ENCODE measurements around the gene ANKRD24. TPM values are rescaled to one million over a fixed set of nuclear protein-coding genes. Genes with fewer than 3 reads are reported as not detected.
"Not testable (repeated sequence)": the region's sequence is repeated elsewhere in the genome, so short reads cannot be mapped to it uniquely, and the experiment has no call there.

Gene ANKRD24
- polyA plus RNA-seq, 1 donor from 2014 or later: 2.8 TPM

DNA sequence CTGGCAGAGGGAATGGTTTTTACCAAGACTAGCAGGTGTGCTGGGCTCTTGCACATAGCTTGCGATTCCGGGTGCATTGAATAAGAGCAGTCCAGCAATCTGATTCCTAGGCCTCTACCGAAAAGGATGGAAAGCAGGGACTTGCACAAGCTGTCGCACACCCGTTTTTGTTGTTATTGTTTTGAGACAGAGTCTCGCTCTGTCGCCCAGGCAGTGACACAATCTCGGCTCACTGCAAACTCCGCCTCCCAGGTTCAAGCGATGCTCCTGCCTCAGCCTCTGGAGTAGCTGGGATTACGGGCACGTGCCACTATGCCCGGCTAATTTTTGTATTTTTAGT lies 52.3 kb downstream of the ANKRD24 start:
- H3K27ac ChIP-seq (ENCODE audit: low read length): no peak overlapping the region
- H3F3A ChIP-seq (ENCODE audit: insufficient read depth, low read length, poor library complexity, severe bottlenecking): no peaks in the 10 kb centered on the region
- no peaks in the 10 kb centered on the region for H4K20me1 ChIP-seq (ENCODE audit: insufficient read depth)
- no peak overlapping the region for H3K4me3 ChIP-seq (ENCODE audit: low read length)
- no peak overlapping the region for H3K9ac ChIP-seq (ENCODE audit: low read length)
- no peaks in the 10 kb centered on the region for H3K9me2 ChIP-seq (ENCODE audit: insufficient read depth, low read length)
- no peaks in the 10 kb centered on the region for H3K36me3 ChIP-seq (ENCODE audit: insufficient read depth, low read length)
- no peak overlapping the region for H3K4me2 ChIP-seq (ENCODE audit: low read length)
- H3K79me2 ChIP-seq (replicated peaks; ENCODE audit: insufficient read depth, low read length): no peaks in the 10 kb centered on the region
- H2AFZ ChIP-seq (ENCODE audit: low read depth, low read length): no peak overlapping the region
- H3K9me3 ChIP-seq (ENCODE audit: low read length): no peaks in the 10 kb centered on the region
- no peak for TF ChIP-seq REST (IDR thresholded peaks at IDR 0.05; ENCODE audit: borderline replicate concordance)
- TF ChIP-seq EP300 (conservative IDR thresholded peaks at IDR 0.05; ENCODE audit: poor library complexity, severe bottlenecking): no peak
- no peak for TF ChIP-seq MXI1 (conservative IDR thresholded peaks at IDR 0.05; ENCODE audit: poor library complexity, severe bottlenecking)
- TF ChIP-seq RAD21 (conservative IDR thresholded peaks at IDR 0.05): no peak
- no peak for TF ChIP-seq EZH2 (IDR thresholded peaks at IDR 0.05; ENCODE audit: borderline replicate concordance, insufficient read depth, low read length, poor library complexity, severe bottlenecking)
- no peak for TF ChIP-seq SMC3 (conservative IDR thresholded peaks at IDR 0.05; ENCODE audit: poor library complexity)
- TF ChIP-seq, protein P1, sequence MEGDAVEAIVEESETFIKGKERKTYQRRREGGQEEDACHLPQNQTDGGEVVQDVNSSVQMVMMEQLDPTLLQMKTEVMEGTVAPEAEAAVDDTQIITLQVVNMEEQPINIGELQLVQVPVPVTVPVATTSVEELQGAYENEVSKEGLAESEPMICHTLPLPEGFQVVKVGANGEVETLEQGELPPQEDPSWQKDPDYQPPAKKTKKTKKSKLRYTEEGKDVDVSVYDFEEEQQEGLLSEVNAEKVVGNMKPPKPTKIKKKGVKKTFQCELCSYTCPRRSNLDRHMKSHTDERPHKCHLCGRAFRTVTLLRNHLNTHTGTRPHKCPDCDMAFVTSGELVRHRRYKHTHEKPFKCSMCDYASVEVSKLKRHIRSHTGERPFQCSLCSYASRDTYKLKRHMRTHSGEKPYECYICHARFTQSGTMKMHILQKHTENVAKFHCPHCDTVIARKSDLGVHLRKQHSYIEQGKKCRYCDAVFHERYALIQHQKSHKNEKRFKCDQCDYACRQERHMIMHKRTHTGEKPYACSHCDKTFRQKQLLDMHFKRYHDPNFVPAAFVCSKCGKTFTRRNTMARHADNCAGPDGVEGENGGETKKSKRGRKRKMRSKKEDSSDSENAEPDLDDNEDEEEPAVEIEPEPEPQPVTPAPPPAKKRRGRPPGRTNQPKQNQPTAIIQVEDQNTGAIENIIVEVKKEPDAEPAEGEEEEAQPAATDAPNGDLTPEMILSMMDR (IDR thresholded peaks at IDR 0.05; ENCODE audit: poor library complexity, severe bottlenecking): no peak
- TF ChIP-seq POLR2AphosphoS5 (IDR thresholded peaks at IDR 0.05): no peak
- no peak for TF ChIP-seq TAF1 (IDR thresholded peaks at IDR 0.05; ENCODE audit: low read depth)
- H3K27me3 ChIP-seq (ENCODE audit: insufficient read depth, low read depth, low read length): no peaks in the 10 kb centered on the region

- not testable (repeated sequence) for H4K20me1 ChIP-seq (ENCODE audit: insufficient read depth); H3K79me2 ChIP-seq (replicated peaks; ENCODE audit: insufficient read depth, low read length); H3K9me2 ChIP-seq (ENCODE audit: insufficient read depth, low read length); H3K4me2 ChIP-seq (ENCODE audit: low read length); H3K9me3 ChIP-seq (ENCODE audit: low read length); H2AFZ ChIP-seq (ENCODE audit: low read depth, low read length); H3K36me3 ChIP-seq (ENCODE audit: insufficient read depth, low read length); H3K27ac ChIP-seq (ENCODE audit: low read length); H3F3A ChIP-seq (ENCODE audit: insufficient read depth, low read length, poor library complexity, severe bottlenecking); H3K9ac ChIP-seq (ENCODE audit: low read length); H3K4me3 ChIP-seq (ENCODE audit: low read length); H3K27me3 ChIP-seq (ENCODE audit: insufficient read depth, low read depth, low read length)
These were observed 55.0 kb downstream of the ANKRD24 start for GRCh38 chr19:4237510-4237909.

DNA sequence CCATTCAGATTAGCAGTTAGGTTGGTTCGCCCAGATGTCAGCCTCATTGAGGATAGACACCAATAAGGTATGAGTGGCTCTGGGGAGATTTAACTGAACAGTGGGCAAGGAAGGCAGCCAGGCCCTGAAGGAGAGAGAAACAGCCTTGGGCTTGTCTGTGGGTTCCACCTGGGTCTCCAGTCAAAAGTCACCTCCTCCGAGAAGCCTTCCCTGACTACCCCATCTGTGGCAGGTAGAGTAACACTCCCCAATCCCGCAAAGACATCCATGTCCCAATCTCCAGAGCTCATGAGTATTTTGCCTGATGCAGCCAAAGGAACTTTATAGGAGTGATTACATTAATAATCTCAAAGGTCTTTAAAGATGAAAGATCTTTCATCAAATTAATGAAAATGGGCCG lies 56.3 kb downstream of the ANKRD24 start:
- H4K20me1 ChIP-seq (ENCODE audit: insufficient read depth): no peaks in the 10 kb centered on the region
- no peak overlapping the region for H3K9ac ChIP-seq (ENCODE audit: low read length)
- H2AFZ ChIP-seq (ENCODE audit: low read depth, low read length): no peak overlapping the region
- H3K79me2 ChIP-seq (replicated peaks; ENCODE audit: insufficient read depth, low read length): no peaks in the 10 kb centered on the region
- H3K4me2 ChIP-seq (ENCODE audit: low read length): no peak overlapping the region
- H3K27me3 ChIP-seq (ENCODE audit: insufficient read depth, low read depth, low read length): no peaks in the 10 kb centered on the region
- no peaks in the 10 kb centered on the region for H3K9me3 ChIP-seq (ENCODE audit: low read length)
- TF ChIP-seq MXI1 (conservative IDR thresholded peaks at IDR 0.05; ENCODE audit: poor library complexity, severe bottlenecking) (no peak), RAD21 (conservative IDR thresholded peaks at IDR 0.05) (no peak), EP300 (conservative IDR thresholded peaks at IDR 0.05; ENCODE audit: poor library complexity, severe bottlenecking) (no peak), REST (IDR thresholded peaks at IDR 0.05; ENCODE audit: borderline replicate concordance) (no peak), SMC3 (conservative IDR thresholded peaks at IDR 0.05; ENCODE audit: poor library complexity) (no peak), POLR2AphosphoS5 (IDR thresholded peaks at IDR 0.05) (no peak), TAF1 (IDR thresholded peaks at IDR 0.05; ENCODE audit: low read depth) (no peak), EZH2 (IDR thresholded peaks at IDR 0.05; ENCODE audit: borderline replicate concordance, insufficient read depth, low read length, poor library complexity, severe bottlenecking) (no peak)
- TF ChIP-seq, protein P1 (IDR thresholded peaks at IDR 0.05; ENCODE audit: poor library complexity, severe bottlenecking): no peak
- H3K9me2 ChIP-seq (ENCODE audit: insufficient read depth, low read length): no peaks in the 10 kb centered on the region
- no peak overlapping the region for H3K27ac ChIP-seq (ENCODE audit: low read length)
- no peaks in the 10 kb centered on the region for H3K36me3 ChIP-seq (ENCODE audit: insufficient read depth, low read length)
- H3F3A ChIP-seq (ENCODE audit: insufficient read depth, low read length, poor library complexity, severe bottlenecking): no peaks in the 10 kb centered on the region
- H3K4me3 ChIP-seq (ENCODE audit: low read length): no peak overlapping the region
